Keratinocyte (primary cell): ENCODE measurements around the gene SETD2. TPM values are rescaled to one million over a fixed set of nuclear protein-coding genes. Genes with fewer than 3 reads are reported as not detected.

Experiments used
- DNase-seq: peaks from one replicate; pipeline ENCODE4 v3.0.0-alpha.2; 2011; ENCODE audit warnings: low read depth, missing footprints, low spot score
- FAIRE-seq: peaks from 2 replicates; lab custom pipeline; 2011; peaks lifted over from hg19 to GRCh38; lab: Jason Lieb, UNC
- H2AFZ ChIP-seq: 2 replicates; pipeline ENCODE4 v1.6.0; 2012; ENCODE audit warnings: low read length, control low read depth, inconsistent platforms; ENCODE audit not compliant: control insufficient read depth
- H3K27ac ChIP-seq: 2 replicates; pipeline ENCODE4 v1.5.1; 2011; ENCODE audit warnings: low read length; ENCODE audit not compliant: control insufficient read depth, insufficient read depth
- H3K27me3 ChIP-seq: 3 replicates; pipeline ENCODE4 v1.6.0; 2011; ENCODE audit warnings: low read length; ENCODE audit not compliant: control insufficient read depth, insufficient read depth; ENCODE audit errors: extremely low read depth
- H3K36me3 ChIP-seq, 2 experiments: 2 replicates in 1 of 2; 3 replicates in 1 of 2; pipeline ENCODE4 v1.5.1; 2011; ENCODE audit warnings: low read length in 2 of 2, mild to moderate bottlenecking in 1 of 2; ENCODE audit not compliant: control insufficient read depth in 2 of 2, insufficient read depth in 2 of 2; ENCODE audit errors: extremely low read depth in 1 of 2
- H3K4me1 ChIP-seq: 3 replicates; pipeline ENCODE4 v1.5.1; 2011; ENCODE audit warnings: low read length; ENCODE audit not compliant: control insufficient read depth, insufficient read depth; ENCODE audit errors: extremely low read depth
- H3K4me2 ChIP-seq: 3 replicates; pipeline ENCODE4 v1.6.0; 2011; ENCODE audit warnings: low read depth, low read length; ENCODE audit not compliant: control insufficient read depth, insufficient read depth; ENCODE audit errors: extremely low read depth
- H3K4me3 ChIP-seq, 3 experiments: fragments of 200-600 bp in 1 of 3; sonication (generic) in 1 of 3; 2 replicates in 2 of 3; 3 replicates in 1 of 3; pipeline ENCODE4 v1.5.1; 2011 to 2016; ENCODE audit warnings: low read length in 3 of 3, mild to moderate bottlenecking in 3 of 3, control low read depth in 2 of 3, inconsistent platforms in 1 of 3, low read depth in 1 of 3, mixed read lengths in 1 of 3, mixed run types in 1 of 3, moderate library complexity in 1 of 3; ENCODE audit not compliant: control insufficient read depth in 2 of 3, insufficient read depth in 2 of 3; ENCODE audit errors: extremely low read depth in 1 of 3
- H3K79me2 ChIP-seq: 2 replicates; pipeline ENCODE4 v1.6.0; 2012; ENCODE audit warnings: low read length; ENCODE audit not compliant: control insufficient read depth, insufficient read depth
- H3K9ac ChIP-seq: 3 replicates; pipeline ENCODE4 v1.6.0; 2011; ENCODE audit warnings: low read length; ENCODE audit not compliant: control insufficient read depth, insufficient read depth; ENCODE audit errors: extremely low read depth
- H3K9me1 ChIP-seq: 3 replicates; pipeline ENCODE4 v1.6.0; 2011; ENCODE audit warnings: low read length; ENCODE audit not compliant: control insufficient read depth, insufficient read depth; ENCODE audit errors: extremely low read depth
- H3K9me3 ChIP-seq: 2 replicates; pipeline ENCODE4 v1.5.1; 2012; ENCODE audit warnings: low read depth, low read length; ENCODE audit not compliant: control insufficient read depth
- H4K20me1 ChIP-seq: 3 replicates; pipeline ENCODE4 v1.6.0; 2011; ENCODE audit warnings: low read length; ENCODE audit not compliant: control insufficient read depth, insufficient read depth; ENCODE audit errors: extremely low read depth
- CTCF ChIP-seq, 3 experiments: IDR thresholded peaks in 1 of 3; conservative IDR thresholded peaks in 1 of 3; optimal IDR thresholded peaks in 1 of 3; 2 replicates in 2 of 3; 3 replicates in 1 of 3; pipeline versions ENCODE3 to v1.5.1; 2011; ENCODE audit warnings: low read length in 3 of 3, mild to moderate bottlenecking in 3 of 3, moderate library complexity in 2 of 3, control low read depth in 1 of 3, inconsistent platforms in 1 of 3; ENCODE audit not compliant: insufficient read depth in 2 of 3; ENCODE audit errors: extremely low read depth in 1 of 3
- EZH2 ChIP-seq: IDR thresholded peaks from one replicate; pipeline ENCODE4 v1.6.1; 2012; ENCODE audit warnings: inconsistent platforms, mild to moderate bottlenecking, low read length, moderate library complexity
- dilution Hi-C: fragments of 300-500 bp; cut with MboI; formaldehyde crosslinking; loops from one replicate; pipeline ENCODE4 v1.7.0; 2020; ENCODE audit warnings: low sequenced_read_pairs; ENCODE audit not compliant: extremely low pct_ligation_motif_present
- polyA plus RNA-seq, 5 experiments: library from polyadenylated mRNA; depleted of rRNA in 3 of 5; stranded (reverse) in 3 of 5; stranded (forward) in 1 of 5; unstranded in 1 of 5; fragments of >200 nt; gene quantifications; 1 replicate in 1 of 5; 2 replicates in 3 of 5; 3 replicates in 1 of 5; pipeline versions ENCODE4 v1.2.1 to v1.2.3, GENCODE V29; 2011 to 2012; ENCODE audit warnings: missing spikeins in 2 of 5, low read depth in 1 of 5, low replicate concordance in 1 of 5

The SETD2 gene
- polyA plus RNA-seq, 1 donor (not counting 4 experiments of a cell fraction or from before 2014, with no cell fraction given): 23.3 TPM

- Histone ChIP-seq H3K4me1 (peaks cover 48% of the 10 kb centered on the region), H3K4me3 (peak within 1 kb of the TSS; percentile 72 to 92 (median 76)), H3K27me3 (no peaks in the 10 kb centered on the region), H3K27ac (peak within 1 kb of the TSS; percentile 86), H3K4me2 (peak within 1 kb of the TSS; percentile 88), H3K79me2 (peaks cover 38% of the 10 kb centered on the region), H2AFZ (peak within 1 kb of the TSS; percentile 77), H3K9me3 (no peaks in the 10 kb centered on the region), H3K9me1 (no peaks in the 10 kb centered on the region), H3K9ac (peak within 1 kb of the TSS; percentile 93), H4K20me1 (no peaks in the 10 kb centered on the region), H3K36me3 (peaks cover 0 to 3% of the 10 kb centered on the region in 2 experiments)
- FAIRE-seq: no peak
- TF ChIP-seq EZH2 (no peak), CTCF (optimal IDR thresholded peaks at IDR 0.05 in 1 of 3, IDR thresholded peaks at IDR 0.05 in 1 of 3, conservative IDR thresholded peaks at IDR 0.05 in 1 of 3; ENCODE audit: extremely low read depth in 1 of 3, insufficient read depth in 2 of 3, low read length in 3 of 3) (no peak)
- dilution Hi-C loops: no loop called here
- no peak for DNase-seq
These were observed 184.6 kb downstream of the SETD2 start, which contains the start of gene NBEAL2 for GRCh38 chr3:46978985-46979944. Gene NBEAL2, plus strand, starts transcription at chr3:46979666. Its CDS starts 196 bp downstream, at chr3:46979862.

GRCh38 chr3:46978381-46978780, 185.5 kb downstream of the SETD2 start:
- Histone ChIP-seq H4K20me1 (peaks cover 3% of the 10 kb centered on the region), H3K4me3 (no peak overlapping the region), H2AFZ (no peak overlapping the region), H3K27me3 (no peaks in the 10 kb centered on the region), H3K4me1 (peaks cover 48% of the 10 kb centered on the region), H3K4me2 (no peak overlapping the region), H3K9me3 (no peaks in the 10 kb centered on the region), H3K79me2 (peaks cover 46% of the 10 kb centered on the region), H3K9ac (no peak overlapping the region), H3K27ac (no peak overlapping the region), H3K36me3 (peaks cover 2 to 4% of the 10 kb centered on the region in 2 experiments), H3K9me1 (no peaks in the 10 kb centered on the region)
- dilution Hi-C loops: no loop called here
- DNase-seq: no peak
- no peak for FAIRE-seq
- no peak for TF ChIP-seq EZH2
- TF ChIP-seq CTCF (optimal IDR thresholded peaks at IDR 0.05 in 1 of 3, IDR thresholded peaks at IDR 0.05 in 1 of 3, conservative IDR thresholded peaks at IDR 0.05 in 1 of 3; ENCODE audit: extremely low read depth in 1 of 3, insufficient read depth in 2 of 3, low read length in 3 of 3): no peak
